ENCODE results near the gene RETREG3. TPM values are rescaled to one million over a fixed set of nuclear protein-coding genes. Genes with fewer than 3 reads are reported as not detected.

The RETREG3 gene
- total and polyA plus RNA-seq, 2 of the 4 experiments (the other 2 are of a cell fraction) = 18.1 to 44.1 TPM

DNA sequence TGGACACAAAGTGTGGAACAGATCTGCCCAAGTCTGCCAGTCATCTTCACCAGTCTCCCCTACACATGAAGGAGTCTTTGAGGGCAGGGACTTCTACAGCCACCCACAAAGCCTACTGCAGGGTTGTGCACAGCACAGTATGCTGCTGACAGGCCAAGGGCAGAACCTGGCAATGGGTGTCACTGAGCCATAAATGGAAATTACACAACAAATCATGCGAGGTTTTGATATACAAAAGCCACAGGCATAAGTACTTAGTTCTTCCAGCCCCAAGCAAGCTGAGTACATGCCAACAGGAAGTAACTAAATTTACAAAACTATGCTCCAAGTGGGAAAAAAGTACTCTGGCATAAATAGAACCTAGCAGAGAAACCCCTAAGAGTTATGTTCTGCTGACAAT, 23.8 kb downstream of the RETREG3 start:
- CTCF ChIA-PET = no interaction called here
- in situ Hi-C loops (cut with MboI; ENCODE audit: low sequenced_read_pairs) (no loop called here), intact Hi-C loops (cut with micrococcal nuclease) (no loop called here), dilution Hi-C loops (cut with HindIII; ENCODE audit: low sequenced_read_pairs, unreplicated experiment) (no loop called here)
- H3K9me3 ChIP-seq (ENCODE audit: control insufficient read depth, insufficient read depth, low read length) = no peaks in the 10 kb centered on the region
- H3K36me3 ChIP-seq (ENCODE audit: control insufficient read depth, insufficient read depth, low read length) = peaks cover 67% of the 10 kb centered on the region
- POLR2A ChIA-PET (ENCODE audit: unreplicated experiment) = no interaction called here
- H3K18ac ChIP-seq (ENCODE audit: low read depth, low read length) = no peak overlapping the region
- H3K4me1 ChIP-seq (ENCODE audit: control insufficient read depth, insufficient read depth, low read length) = no peaks in the 10 kb centered on the region
- no peak overlapping the region for H4K91ac ChIP-seq (ENCODE audit: insufficient read depth, low read depth, low read length)
- DNase-seq (no peak), ATAC-seq (ENCODE audit: low read depth) (peak; percentile 39)
- H2AK9ac ChIP-seq (replicated peaks; ENCODE audit: low read depth, low read length, poor library complexity) = no peak overlapping the region
- H3K14ac ChIP-seq (replicated peaks; ENCODE audit: low read depth, low read length) = no peak overlapping the region
- H2BK5ac ChIP-seq (ENCODE audit: low read depth, low read length, poor library complexity, severe bottlenecking) = no peak overlapping the region
- H4K8ac ChIP-seq (ENCODE audit: low read depth in 2 of 2, low read length in 2 of 2) = no peak overlapping the region
- H3K9me1 ChIP-seq (ENCODE audit: insufficient read depth, low read length) = no peaks in the 10 kb centered on the region; the same call in 1 of the 2 replicates
- no CpG with 5 or more reads among the region's 1 CpG for WGBS, 2 experiments (ENCODE audit: extremely low coverage in 2 of 2, insufficient read length in 1 of 2)
- no peak overlapping the region for H4K5ac ChIP-seq (ENCODE audit: low read depth, low read length)
- no peak overlapping the region for H2BK15ac ChIP-seq (ENCODE audit: low read depth, low read length)
- H3K4me2 ChIP-seq (ENCODE audit: low read depth, low read length) = no peak overlapping the region
- H3K27ac ChIP-seq (ENCODE audit: insufficient read depth, low read length) = no peak overlapping the region
- no peaks in the 10 kb centered on the region for H3K27me3 ChIP-seq (ENCODE audit: control insufficient read depth, insufficient read depth, low read length)
- 0 out of 4 replicates have a peak, but pooled peaks cover 4 to 7% of the 10 kb centered on the region in 2 experiments for H3K79me1 ChIP-seq (ENCODE audit: low read depth in 1 of 2, low read length in 2 of 2)
- no peak overlapping the region for H2AFZ ChIP-seq (replicated peaks; ENCODE audit: low read length, poor library complexity)
- BruUV-seq (replicated peaks) = no TSS peak
- H4K20me1 ChIP-seq (ENCODE audit: insufficient read depth, low read length) = peaks cover 17% of the 10 kb centered on the region; the same call in 1 of the 2 replicates
- TF ChIP-seq SMC3 (IDR thresholded peaks at IDR 0.05; ENCODE audit: low read depth, low read length) (no peak), MXI1 (IDR thresholded peaks at IDR 0.05; ENCODE audit: borderline replicate concordance, low read depth, low read length) (no peak), CHD1 (IDR thresholded peaks at IDR 0.05; ENCODE audit: low read depth, low read length) (no peak), NFE2L2 (IDR thresholded peaks at IDR 0.05; ENCODE audit: low read depth, low read length) (no peak), MAFK (IDR thresholded peaks at IDR 0.05; ENCODE audit: low read depth, low read length) (no peak), MAZ (IDR thresholded peaks at IDR 0.05; ENCODE audit: borderline replicate concordance, low read depth, low read length) (no peak), POLR2A (IDR thresholded peaks at IDR 0.05; ENCODE audit: low read depth, low read length) (no peak), RFX5 (IDR thresholded peaks at IDR 0.05; ENCODE audit: low read depth, low read length) (no peak), CEBPB (IDR thresholded peaks at IDR 0.05; ENCODE audit: low read depth, low read length) (no peak), CTCF (conservative IDR thresholded peaks at IDR 0.05; ENCODE audit: low read depth, low read length) (no peak), RCOR1 (IDR thresholded peaks at IDR 0.05; ENCODE audit: insufficient replicate concordance, low read length) (no peak), BHLHE40 (IDR thresholded peaks at IDR 0.05; ENCODE audit: low read depth, low read length) (no peak), FOS (IDR thresholded peaks at IDR 0.05; ENCODE audit: low read depth, low read length) (no peak), RAD21 (IDR thresholded peaks at IDR 0.05; ENCODE audit: low read length) (no peak)
- TF ChIP-seq, protein P1, sequence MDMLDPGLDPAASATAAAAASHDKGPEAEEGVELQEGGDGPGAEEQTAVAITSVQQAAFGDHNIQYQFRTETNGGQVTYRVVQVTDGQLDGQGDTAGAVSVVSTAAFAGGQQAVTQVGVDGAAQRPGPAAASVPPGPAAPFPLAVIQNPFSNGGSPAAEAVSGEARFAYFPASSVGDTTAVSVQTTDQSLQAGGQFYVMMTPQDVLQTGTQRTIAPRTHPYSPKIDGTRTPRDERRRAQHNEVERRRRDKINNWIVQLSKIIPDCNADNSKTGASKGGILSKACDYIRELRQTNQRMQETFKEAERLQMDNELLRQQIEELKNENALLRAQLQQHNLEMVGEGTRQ (IDR thresholded peaks at IDR 0.05; ENCODE audit: low read depth, low read length) = no peak
- TF ChIP-seq, protein P2, sequence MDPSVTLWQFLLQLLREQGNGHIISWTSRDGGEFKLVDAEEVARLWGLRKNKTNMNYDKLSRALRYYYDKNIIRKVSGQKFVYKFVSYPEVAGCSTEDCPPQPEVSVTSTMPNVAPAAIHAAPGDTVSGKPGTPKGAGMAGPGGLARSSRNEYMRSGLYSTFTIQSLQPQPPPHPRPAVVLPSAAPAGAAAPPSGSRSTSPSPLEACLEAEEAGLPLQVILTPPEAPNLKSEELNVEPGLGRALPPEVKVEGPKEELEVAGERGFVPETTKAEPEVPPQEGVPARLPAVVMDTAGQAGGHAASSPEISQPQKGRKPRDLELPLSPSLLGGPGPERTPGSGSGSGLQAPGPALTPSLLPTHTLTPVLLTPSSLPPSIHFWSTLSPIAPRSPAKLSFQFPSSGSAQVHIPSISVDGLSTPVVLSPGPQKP (IDR thresholded peaks at IDR 0.05; ENCODE audit: borderline replicate concordance, low read depth, low read length) = no peak
- H3K56ac ChIP-seq (ENCODE audit: extremely low read depth, insufficient read depth, low read length) = no peak overlapping the region
- H3K4me3 ChIP-seq (ENCODE audit: insufficient read depth, low read depth, low read length) = no peak overlapping the region
- H2BK120ac ChIP-seq (ENCODE audit: low read depth, low read length) = no peak overlapping the region
- no peak overlapping the region for H3K23ac ChIP-seq (ENCODE audit: low read depth, low read length)
- no peak overlapping the region for H3K4ac ChIP-seq (ENCODE audit: low read depth, low read length)
- H2BK20ac ChIP-seq (ENCODE audit: low read depth, low read length) = no peak overlapping the region
- H2AK5ac ChIP-seq (ENCODE audit: low read depth, low read length) = no peak overlapping the region
- H3K9ac ChIP-seq (ENCODE audit: low read depth, low read length) = no peak overlapping the region

Data from IMR-90 (cell line).